Measurements from ENCODE around the gene XPR1.
"Not testable (repeated sequence)": the region's sequence is repeated elsewhere in the genome, so short reads cannot be mapped to it uniquely, and the experiment has no call there.

XPR1 gene

DNA sequence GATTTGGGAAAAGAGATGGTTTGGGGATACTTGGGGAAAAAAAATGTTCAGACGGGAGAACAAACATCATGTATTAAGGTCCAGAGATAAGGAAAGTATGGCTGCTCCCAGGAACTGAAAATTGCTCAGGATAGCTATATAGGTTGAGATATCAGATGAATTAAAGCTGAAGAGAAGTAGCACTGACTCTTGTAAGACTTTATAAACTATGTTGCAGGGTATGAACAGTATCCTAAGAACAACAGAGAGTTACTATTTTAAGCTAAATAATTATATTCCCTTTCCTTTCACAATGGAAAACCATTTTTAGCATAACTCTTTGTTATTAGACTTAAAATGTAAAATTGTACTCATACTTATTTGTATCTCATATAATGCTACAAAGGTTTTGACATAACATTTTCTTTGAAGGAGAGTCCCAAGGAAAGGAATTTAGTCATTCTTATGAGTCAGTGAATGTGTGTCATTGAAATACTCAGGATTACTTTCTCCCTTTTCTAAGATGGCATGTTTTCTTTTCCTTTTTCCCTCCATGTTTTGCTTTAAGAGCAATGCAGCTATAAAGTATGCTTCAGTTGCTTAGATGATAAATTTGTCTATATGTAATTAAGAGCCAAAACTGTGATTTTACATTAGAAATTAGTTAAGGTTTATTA lies 141.5 kb downstream of the XPR1 start:
- FAIRE-seq (no peak), DNase-seq (ENCODE audit: extremely low spot score, insufficient read length, low read depth) (no peak)

DNA sequence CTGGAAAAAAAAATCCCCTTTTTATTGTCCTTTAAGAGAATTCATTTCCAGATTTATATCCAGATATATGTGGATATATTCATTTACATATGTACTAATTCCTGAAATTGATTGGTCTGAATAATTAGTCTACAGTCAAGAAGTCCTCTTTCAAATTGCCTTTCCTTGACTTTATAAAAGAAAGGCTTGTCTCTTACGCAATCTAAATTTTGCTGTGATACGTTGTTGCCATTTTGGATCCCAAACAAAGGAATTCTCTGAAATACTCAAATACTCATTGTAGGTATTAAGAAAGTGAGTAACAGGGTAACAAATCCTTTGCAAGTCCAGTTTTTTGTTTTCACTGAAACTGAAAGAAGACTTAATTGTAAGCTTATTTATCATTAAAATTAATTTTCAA lies 144.0 kb downstream of the XPR1 start:
- DNase-seq (ENCODE audit: extremely low spot score, insufficient read length, low read depth) (no peak), FAIRE-seq (no peak)

DNA sequence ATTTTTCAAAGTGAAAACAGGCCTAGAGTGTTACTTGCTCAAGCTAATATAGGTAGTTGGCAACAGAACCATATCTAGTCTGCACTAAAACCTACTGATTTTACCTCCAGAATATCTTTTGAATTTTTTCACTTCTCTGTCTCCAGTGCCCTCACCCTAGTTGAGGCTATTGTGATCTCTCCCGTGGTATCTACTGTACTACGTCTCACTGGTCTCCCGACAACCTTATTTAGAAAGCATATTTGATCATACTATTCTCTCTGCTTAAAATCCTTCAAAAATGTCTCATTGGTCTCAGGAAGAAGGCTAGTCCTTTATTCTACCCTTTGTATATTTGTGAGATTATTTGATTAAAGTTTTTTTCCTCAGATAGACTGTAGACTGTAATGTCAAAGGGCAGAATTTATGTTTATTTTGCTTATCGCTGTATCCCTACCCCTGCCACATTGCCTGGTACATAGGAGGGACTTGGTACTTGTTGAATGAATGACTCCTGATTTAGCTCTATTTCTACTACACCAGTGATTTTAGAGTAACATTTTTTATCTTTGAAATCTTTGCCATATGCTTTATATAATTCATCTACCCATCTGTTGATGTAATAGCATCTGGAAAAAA lies 145.4 kb downstream of the XPR1 start:
- FAIRE-seq, result peak; percentile 12
- DNase-seq (ENCODE audit: extremely low spot score, insufficient read length, low read depth), result no peak

DNA sequence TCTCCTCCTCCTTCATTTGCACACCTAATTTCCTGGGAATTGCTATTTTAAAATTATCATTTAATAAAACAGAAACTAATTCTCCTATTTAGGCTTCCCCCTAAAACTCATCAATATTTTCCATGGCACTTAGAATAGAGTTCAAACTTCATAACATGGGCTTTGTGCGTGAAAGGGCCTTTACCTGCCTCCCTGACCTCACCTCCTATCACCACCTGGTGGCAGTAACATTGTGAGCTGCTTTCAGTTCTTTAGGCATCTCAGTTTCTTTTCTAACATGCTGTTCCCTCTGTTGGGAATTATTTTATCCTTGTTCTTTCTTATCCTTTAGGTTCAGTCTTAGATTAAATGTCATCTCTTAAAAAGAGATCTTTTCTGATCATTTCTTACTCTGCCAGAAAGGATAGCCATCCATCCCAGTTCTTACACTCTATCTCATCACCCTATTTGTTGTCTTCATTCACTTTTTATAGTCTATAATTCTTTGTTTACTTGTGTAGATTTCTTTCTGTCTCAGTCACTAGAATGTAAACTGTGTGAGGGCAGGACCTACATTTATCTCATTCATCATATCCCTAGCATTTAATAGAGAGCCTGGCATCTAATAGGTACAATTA lies 147.1 kb downstream of the XPR1 start:
- peak; percentile 63 for FAIRE-seq
- no peak for DNase-seq (ENCODE audit: extremely low spot score, insufficient read length, low read depth)

DNA sequence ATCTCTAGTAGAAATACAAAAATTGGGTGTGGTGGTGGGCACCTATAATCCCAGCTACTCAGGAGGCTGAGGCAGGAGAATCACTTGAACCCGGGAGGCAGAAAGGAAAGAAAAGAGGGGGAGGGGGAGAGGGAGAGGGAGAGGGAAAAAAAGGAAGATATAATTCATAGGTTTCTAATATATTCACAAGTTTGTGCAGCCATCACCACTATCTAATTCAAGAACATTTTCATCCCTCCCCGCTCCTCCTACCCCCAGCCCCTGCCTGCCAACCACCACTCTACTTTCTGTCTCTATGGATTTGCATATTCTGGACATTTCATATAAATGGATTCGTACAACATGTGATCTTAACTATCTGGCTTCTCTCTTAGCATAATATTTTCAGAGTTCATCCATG lies 147.8 kb downstream of the XPR1 start:
- no peak for FAIRE-seq
- no peak for DNase-seq (ENCODE audit: extremely low spot score, insufficient read length, low read depth)

DNA sequence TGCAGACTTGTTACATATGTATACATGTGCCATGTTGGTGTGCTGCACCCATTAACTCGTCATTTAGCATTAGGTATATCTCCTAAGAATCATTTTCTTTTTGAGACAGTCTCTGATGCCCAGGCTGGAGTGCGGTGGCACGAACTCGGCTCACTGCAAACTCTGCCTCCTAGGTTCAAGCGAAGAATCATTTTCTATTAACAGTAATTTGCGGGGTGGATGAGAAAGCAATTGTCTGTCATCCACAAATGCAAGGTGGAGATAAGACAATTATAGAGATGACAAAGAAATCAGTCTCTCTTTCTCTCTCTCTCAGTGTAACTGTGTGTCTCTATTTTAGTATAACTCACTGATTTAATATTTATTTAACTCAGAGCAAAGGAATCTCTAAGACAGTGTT lies 149.9 kb downstream of the XPR1 start:
- no peak for DNase-seq (ENCODE audit: extremely low spot score, insufficient read length, low read depth)

DNA sequence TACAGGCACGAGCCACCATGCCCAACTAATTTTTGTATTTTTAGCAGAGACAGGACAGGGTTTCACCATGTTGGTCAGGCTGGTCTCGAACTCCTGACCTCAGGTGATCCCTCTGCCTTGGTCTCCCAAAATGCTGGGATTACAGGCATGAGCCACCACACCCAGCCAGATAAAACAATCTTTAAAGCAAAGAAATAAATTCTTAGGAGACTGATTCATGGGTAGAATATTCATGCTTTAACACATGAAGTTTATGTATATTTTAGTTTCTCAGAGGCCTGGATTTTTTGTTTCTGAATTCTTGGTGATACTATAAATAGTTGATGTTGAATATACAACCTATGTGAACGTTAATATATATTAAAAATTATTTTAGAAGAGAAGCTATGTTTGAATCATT lies 153.5 kb downstream of the XPR1 start:
- DNase-seq (ENCODE audit: extremely low spot score, insufficient read length, low read depth), result no peak
- no peak for FAIRE-seq

More for the DNA sequence above, 149.9 kb downstream of the XPR1 start:
- no peak for FAIRE-seq

DNA sequence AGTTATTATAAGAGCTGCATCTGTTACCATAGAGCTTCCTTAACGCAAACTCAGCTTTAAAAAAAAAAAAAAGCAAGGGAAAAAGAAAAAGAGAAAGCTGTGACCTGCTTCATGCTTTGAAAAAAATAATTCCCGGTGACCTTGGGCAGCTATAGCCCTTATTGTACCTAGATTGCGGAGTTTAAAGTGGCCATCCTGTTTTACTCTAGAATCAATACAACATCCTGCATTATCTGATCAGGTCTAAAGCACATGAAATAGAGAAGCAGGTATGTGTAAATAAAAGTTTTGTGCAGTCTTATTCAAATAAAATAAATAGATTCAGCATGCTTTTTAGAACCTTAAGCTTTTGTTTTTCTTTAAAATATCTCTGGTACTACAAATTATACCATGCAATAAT lies 154.1 kb downstream of the XPR1 start:
- no peak for DNase-seq (ENCODE audit: extremely low spot score, insufficient read length, low read depth)
- no peak for FAIRE-seq

DNA sequence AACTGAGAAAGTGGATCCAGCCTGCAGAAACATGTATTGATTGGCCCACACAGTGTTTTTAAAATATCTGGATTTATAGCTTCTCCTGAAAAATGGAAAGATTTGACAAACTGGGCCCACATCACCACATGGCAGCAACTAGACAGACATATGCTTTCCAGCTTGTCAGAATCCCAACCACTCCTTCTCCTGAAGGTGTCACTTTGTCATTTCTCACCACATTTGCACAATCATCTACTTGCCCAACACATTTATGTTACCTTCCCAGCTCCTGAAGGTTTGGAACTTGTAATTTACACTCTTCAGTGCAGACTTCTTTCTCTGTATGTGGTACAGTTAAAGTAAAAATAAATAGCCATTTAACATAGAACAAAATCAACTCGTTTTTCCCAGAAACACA lies 154.8 kb downstream of the XPR1 start:
- DNase-seq (ENCODE audit: extremely low spot score, insufficient read length, low read depth), result no peak
- no peak for FAIRE-seq

DNA sequence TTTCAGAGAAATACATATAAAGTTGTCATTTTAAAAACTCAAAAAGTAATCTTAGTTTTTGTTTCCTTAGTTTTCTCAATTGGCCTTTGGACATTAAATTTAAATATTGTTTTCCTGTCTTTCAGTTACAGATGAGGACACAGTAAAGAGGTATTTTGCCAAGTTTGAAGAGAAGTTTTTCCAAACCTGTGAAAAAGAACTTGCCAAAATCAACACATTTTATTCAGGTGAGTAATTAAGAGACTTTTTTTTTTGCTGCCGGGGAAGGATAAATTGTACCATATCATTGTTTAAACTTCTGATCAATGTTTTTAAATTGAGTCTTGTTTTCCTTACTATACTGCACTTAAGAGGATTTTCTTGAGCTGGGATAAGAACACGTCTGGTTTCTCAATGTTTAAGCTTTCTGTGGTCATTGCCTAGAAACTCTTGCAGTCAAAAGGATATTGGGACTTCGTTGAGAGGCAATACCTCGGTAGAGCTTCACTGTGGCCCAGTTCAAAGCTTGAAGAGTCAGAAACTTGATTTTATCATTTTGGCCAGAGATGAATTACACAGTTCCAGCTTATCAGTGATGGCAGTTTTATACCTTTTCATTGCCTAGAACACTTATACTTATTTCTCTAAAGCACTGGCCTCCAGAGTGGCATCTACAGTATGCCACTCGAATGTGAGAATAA lies 155.9 kb downstream of the XPR1 start:
- DNase-seq (ENCODE audit: extremely low spot score, insufficient read length, low read depth) (no peak), FAIRE-seq (no peak)

DNA sequence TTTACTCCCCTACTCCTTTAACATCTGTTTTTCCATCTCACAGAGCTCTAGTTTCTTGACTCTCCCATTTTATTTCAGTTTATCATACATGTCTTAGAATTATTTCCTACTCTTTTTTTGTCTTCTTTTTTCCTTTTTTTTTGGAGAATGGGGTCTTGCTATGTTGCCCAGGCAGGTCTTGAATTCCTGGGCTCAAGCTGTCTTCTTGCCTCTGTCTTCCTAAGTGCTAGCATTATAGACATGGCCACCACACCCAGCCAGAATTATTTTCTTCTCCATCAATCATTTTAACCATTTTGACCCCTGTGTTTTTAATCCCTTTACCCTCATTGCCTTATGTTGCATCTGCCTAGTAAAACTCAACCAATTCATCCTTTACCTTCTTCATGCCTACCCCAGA lies 157.6 kb downstream of the XPR1 start:
- DNase-seq (ENCODE audit: extremely low spot score, insufficient read length, low read depth) (no peak), FAIRE-seq (no peak)

DNA sequence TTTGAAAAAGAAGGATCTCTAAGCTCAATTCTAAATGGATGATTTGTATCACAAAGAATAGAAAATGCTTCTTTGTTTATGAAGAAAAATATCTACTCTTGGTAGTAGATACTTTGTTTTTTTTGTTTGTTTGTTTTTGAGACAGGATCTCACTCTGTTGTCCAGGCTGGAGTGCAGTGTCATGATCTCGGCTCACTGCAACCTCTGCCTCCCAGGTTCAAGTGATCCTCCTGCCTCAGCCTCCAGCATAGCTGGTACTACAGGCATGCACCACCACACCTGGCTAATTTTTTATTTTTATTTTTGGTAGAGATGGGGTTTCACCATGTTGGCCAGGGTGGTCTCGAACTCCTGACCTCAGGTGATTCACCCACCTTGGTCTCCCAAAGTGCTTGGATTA lies 159.3 kb downstream of the XPR1 start:
- not testable (repeated sequence) for FAIRE-seq; DNase-seq (ENCODE audit: extremely low spot score, insufficient read length, low read depth)

DNA sequence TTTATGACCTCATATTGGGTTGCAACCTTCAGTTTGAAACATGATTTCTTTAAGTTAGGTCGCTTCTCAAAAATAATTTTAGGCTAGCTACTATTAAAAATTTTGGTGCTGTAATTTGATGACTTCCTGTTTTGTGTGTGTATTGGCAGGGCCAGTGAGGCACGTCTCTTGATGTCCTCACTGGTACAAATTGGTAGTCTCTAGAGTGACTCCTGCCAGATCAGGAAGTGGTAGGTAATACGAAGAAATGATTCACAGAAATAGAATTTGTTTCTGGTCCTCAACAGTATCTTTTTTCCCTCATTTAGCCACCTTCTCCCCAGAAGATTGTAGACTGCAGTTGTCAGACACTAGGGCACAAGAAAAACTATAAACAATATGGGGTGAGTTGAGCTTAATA lies 160.0 kb downstream of the XPR1 start:
- FAIRE-seq (peak; percentile 24), DNase-seq (ENCODE audit: extremely low spot score, insufficient read length, low read depth) (no peak)

DNA sequence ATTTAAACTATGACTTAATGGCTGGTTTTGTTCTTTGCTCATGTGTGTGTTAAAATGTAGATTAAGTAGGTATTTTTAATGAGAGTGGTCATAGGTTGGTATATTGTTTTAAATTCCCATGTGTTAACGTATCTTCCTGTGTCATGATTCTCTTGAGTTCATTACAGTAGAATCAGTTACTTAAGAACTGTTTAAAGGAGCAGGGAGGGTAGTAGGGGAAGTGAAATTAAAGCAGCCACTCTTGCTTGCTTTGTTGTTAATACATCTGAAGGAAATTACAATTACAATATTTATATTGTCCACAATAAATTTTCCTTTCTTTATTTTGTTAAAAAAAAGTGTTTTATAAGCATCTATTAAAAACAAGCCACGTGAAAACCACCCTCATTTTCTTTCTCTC lies 161.6 kb downstream of the XPR1 start:
- no peak for FAIRE-seq
- DNase-seq (ENCODE audit: extremely low spot score, insufficient read length, low read depth), result no peak

DNA sequence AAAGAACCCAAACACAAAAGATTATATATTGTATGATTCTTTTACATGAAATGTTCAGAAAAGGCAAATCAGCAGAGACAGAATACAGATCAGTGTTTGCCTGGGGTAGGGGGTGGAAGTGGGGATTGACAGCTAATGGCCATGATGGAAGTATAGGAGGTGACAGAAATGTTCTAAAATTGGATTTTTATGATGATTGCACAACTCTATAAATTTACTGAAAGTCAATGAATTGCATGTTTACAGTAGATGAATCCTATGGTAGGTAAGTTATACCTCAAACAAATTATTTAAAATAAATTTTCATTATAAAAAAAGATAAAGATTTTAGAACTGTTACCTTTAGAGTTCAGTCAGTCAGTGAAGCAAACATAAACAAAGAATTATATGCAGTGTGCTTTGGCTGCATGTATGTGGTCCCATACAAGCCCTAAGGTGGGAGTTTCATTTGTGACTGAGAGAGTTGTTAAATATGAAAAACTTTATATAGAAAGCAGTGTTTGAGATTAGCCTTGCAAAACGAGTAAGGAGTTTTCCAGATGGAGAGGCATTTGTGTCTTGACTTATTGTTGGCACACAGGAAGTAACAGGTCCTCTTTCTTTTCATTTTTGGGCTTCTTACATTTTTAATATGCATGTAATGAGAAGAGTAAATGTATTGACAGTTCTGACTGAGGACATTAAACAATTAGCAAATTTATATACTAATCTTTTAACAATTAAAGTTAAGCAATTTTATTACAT lies 165.2 kb downstream of the XPR1 start:
- DNase-seq (ENCODE audit: extremely low spot score, insufficient read length, low read depth) (no peak), FAIRE-seq (no peak)

DNA sequence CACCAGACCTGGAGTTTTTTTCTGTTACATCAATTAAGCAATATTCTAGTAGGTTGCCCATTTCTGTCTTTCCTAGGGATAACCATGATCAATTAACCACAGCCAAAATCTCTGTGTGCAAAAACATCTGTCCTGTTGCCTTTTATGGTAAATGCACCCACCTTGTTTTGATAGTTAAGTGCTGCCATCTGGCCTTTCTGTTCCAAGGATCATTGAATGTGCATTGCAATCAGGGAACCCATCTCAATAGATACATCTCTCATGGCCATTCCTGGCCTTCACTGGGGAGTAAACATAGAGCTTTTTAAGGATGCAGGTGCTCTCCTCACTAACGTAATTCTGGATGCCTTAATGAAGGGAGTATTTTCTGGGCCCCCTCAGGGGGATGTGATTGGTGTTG lies 169.1 kb downstream of the XPR1 start:
- FAIRE-seq, result no peak
- no peak for DNase-seq (ENCODE audit: extremely low spot score, insufficient read length, low read depth)

DNA sequence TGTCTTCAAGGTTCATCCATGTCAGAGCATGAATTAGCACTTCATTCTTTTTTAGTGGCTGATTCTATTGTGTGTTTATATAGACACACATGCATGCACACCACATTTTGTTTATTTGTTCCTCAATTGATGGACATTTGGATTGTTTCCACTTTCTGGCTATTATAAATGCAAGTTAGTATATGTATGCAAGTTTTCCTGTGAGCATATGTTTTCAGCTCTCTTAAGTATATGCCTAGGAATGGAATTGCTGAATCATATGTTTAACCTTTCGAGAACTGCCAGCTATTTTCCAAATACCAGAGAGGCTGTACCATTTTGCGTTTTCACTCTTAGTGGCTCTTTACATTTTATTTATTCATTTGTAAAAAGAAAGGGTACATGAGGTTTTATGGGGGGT lies 171.0 kb downstream of the XPR1 start:
- DNase-seq (ENCODE audit: extremely low spot score, insufficient read length, low read depth) (no peak), FAIRE-seq (no peak)

DNA sequence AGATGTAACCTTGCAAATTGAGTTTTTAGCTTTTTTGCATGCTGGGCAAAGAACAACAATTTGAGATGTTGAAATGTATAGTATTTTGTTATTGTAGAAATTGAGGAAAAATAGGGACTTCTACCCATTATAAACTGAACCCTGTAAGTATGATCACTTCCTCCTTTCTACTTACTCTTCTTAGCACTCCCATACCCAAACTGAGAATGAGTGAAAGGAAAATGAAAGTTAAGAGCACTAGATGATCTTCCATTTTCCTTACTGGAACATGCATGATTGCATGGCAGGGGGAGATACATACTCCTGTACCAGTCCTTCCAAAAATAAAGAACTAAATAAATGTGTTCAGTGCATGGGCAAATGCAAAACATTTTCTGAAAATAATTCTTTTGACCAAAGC lies 173.5 kb downstream of the XPR1 start:
- FAIRE-seq (peak; percentile 57), DNase-seq (ENCODE audit: extremely low spot score, insufficient read length, low read depth) (no peak)

DNA sequence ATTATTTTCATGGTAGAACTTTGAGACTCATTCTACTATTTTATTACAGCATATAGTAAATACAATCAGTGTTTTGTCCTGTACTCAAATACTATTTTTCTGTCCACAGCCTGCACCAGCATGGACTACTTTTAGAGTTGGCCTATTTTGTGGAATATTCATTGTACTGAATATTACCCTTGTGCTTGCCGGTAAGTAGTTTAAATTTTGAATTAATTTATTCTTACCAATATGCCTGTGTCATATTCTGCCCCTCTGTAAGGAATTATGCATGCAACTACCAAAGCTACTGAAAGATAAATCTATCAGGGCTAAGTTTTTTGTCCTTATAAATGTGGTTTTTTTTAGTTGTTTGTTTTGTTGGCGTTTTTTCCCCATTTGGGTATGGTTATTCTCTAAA lies 179.5 kb downstream of the XPR1 start:
- DNase-seq (ENCODE audit: extremely low spot score, insufficient read length, low read depth), result no peak
- no peak for FAIRE-seq

DNA sequence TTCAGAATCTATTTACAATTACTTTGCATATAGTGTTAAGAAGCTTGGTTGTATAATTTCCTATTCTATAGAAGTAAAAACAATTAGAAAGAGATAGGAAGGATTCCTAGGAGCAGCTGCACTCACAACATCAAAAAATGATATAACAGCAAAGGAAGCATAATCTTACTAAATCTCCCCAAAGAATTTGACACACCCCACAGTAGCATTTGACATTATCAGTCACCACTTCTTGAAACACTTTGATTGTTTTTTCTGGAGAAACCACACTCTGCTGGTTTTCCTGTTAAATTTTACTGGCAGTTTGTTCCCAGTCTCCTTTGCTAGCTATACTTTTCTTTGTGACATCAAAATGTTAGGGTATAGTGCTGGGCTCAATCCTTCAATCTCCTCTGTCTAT lies 180.1 kb downstream of the XPR1 start:
- FAIRE-seq (no peak), DNase-seq (ENCODE audit: extremely low spot score, insufficient read length, low read depth) (no peak)

DNA sequence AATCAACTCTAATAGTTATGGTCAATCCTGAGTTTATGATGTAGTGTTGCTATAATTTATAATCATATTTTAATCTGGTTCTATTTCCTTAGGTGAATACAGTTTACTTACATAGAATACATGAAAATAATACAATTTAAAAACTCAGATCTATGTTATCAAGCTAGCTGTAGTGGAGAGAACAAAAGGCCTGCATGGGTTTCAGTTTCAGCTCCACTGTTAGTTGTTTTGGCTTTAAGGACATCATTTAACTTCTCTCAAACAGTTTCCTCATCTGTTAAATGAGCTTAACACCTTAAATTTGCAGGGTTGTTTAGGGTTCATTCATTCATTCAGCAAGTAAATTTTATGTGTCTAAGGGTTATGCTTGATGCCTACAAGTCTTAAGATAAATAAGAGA lies 182.4 kb downstream of the XPR1 start:
- DNase-seq (ENCODE audit: extremely low spot score, insufficient read length, low read depth), result no peak
- no peak for FAIRE-seq
